H1 (cell line): ENCODE measurements around the gene BCL2L12. TPM values are rescaled to one million over a fixed set of nuclear protein-coding genes. Genes with fewer than 3 reads are reported as not detected.
"Not testable (repeated sequence)": the region's sequence is repeated elsewhere in the genome, so short reads cannot be mapped to it uniquely, and the experiment has no call there.

Experiments used
- CTCF ChIA-PET: fragments of 300-600 bp; sonication (Branson Sonifier 250); formaldehyde crosslinking; loops from one replicate; lab custom pipeline; 2021; ENCODE audit not compliant: partially characterized antibody; lab: Charles Lee
- POLR2A ChIA-PET: fragments of 300-600 bp; sonication (Branson Sonifier 250); formaldehyde crosslinking; loops from one replicate; lab custom pipeline; 2021; ENCODE audit warnings: inconsistent platforms; ENCODE audit not compliant: partially characterized antibody; lab: Charles Lee
- DNase-seq, 2 experiments: peaks; one replicate each; pipeline versions ENCODE4 v3.0.0 to v3.0.0-alpha.2; 2010 to 2022; ENCODE audit warnings: low spot score in 2 of 2, low read depth in 1 of 2, mixed read lengths in 1 of 2
- FAIRE-seq: peaks from 2 replicates; lab custom pipeline; 2011; peaks lifted over from hg19 to GRCh38; lab: Jason Lieb, UNC
- H2AFZ ChIP-seq: 2 replicates; pipeline ENCODE4 v1.8.1; 2012; ENCODE audit warnings: low read length, inconsistent platforms
- H2AK5ac ChIP-seq: 2 replicates; pipeline ENCODE4 v1.6.1; 2013; ENCODE audit warnings: low read depth, low read length
- H2BK120ac ChIP-seq: replicated peaks from 2 replicates; pipeline ENCODE3; 2013; ENCODE audit warnings: low read depth, low read length, inconsistent platforms
- H2BK12ac ChIP-seq: 2 replicates; pipeline ENCODE4 v1.6.1; 2013; ENCODE audit warnings: low read depth, low read length
- H2BK15ac ChIP-seq: 2 replicates; pipeline ENCODE4 v1.6.1; 2013; ENCODE audit warnings: low read length
- H2BK20ac ChIP-seq: 2 replicates; pipeline ENCODE4 v1.6.1; 2013; ENCODE audit warnings: low read length
- H2BK5ac ChIP-seq: 2 replicates; pipeline ENCODE4 v1.6.1; 2013; ENCODE audit warnings: low read depth, low read length
- H3K14ac ChIP-seq: 2 replicates; pipeline ENCODE4 v1.6.1; 2013; ENCODE audit warnings: inconsistent platforms; ENCODE audit not compliant: insufficient read length
- H3K18ac ChIP-seq: 2 replicates; pipeline ENCODE4 v1.6.1; 2013; ENCODE audit warnings: low read length; ENCODE audit errors: extremely low read depth
- H3K23ac ChIP-seq: 2 replicates; pipeline ENCODE4 v1.6.1; 2013; ENCODE audit warnings: inconsistent platforms; ENCODE audit not compliant: insufficient read length
- H3K23me2 ChIP-seq: 2 replicates; pipeline ENCODE4 v1.6.1; 2013; ENCODE audit warnings: low read depth, low read length
- H3K27ac ChIP-seq: 2 replicates; pipeline ENCODE4 v1.6.1; 2011; ENCODE audit warnings: low read depth, low read length, inconsistent platforms
- H3K27me3 ChIP-seq, 4 experiments: replicated peaks in 1 of 4; 1 replicate in 1 of 4; 2 replicates in 3 of 4; pipeline versions ENCODE4 v1.6.1 to v1.8.1; 2011 to 2013; ENCODE audit warnings: low read length in 3 of 4, mild to moderate bottlenecking in 3 of 4, inconsistent platforms in 2 of 4, mixed read lengths in 2 of 4, moderate library complexity in 1 of 4; ENCODE audit not compliant: control insufficient read depth in 3 of 4, insufficient read depth in 3 of 4; ENCODE audit errors: extremely low read depth in 1 of 4
- H3K36me3 ChIP-seq, 4 experiments: 2 replicates each; pipeline versions ENCODE4 v1.6.1 to v1.8.1; 2011 to 2013; ENCODE audit warnings: mild to moderate bottlenecking in 4 of 4, low read length in 3 of 4, moderate library complexity in 2 of 4, control low read depth in 1 of 4, inconsistent platforms in 1 of 4; ENCODE audit not compliant: insufficient read depth in 4 of 4, control insufficient read depth in 2 of 4
- H3K4ac ChIP-seq: replicated peaks from 2 replicates; pipeline ENCODE3; 2013; ENCODE audit warnings: low read length, low read depth, mixed read lengths, inconsistent platforms; ENCODE audit not compliant: insufficient read length
- H3K4me1 ChIP-seq, 4 experiments: replicated peaks in 1 of 4; 1 replicate in 1 of 4; 2 replicates in 3 of 4; pipeline versions ENCODE4 v1.6.1 to v1.8.1; 2011 to 2013; ENCODE audit warnings: low read length in 3 of 4, inconsistent platforms in 2 of 4, mixed read lengths in 1 of 4; ENCODE audit not compliant: insufficient read depth in 4 of 4, control insufficient read depth in 3 of 4
- H3K4me2 ChIP-seq, 2 experiments: 2 replicates each; pipeline versions ENCODE4 v1.6.1 to v1.8.1; 2011 to 2013; ENCODE audit warnings: low read depth in 2 of 2, low read length in 2 of 2, control low read depth in 1 of 2, inconsistent platforms in 1 of 2, mild to moderate bottlenecking in 1 of 2; ENCODE audit not compliant: insufficient read depth in 1 of 2
- H3K4me3 ChIP-seq, 4 experiments: fragments of 200-600, 300-600 bp in 1 of 4; sonication (generic), shearing (Covaris generic), sonication (Bioruptor Twin) in 1 of 4; 2 replicates each; pipeline versions ENCODE4 v1.5.1 to v1.8.1; 2011 to 2016; ENCODE audit warnings: low read length in 4 of 4, low read depth in 3 of 4, control low read depth in 2 of 4, inconsistent platforms in 2 of 4, mild to moderate bottlenecking in 2 of 4, mixed read lengths in 1 of 4, moderate library complexity in 1 of 4; ENCODE audit not compliant: insufficient read depth in 2 of 4; ENCODE audit errors: extremely low read depth in 1 of 4
- H3K56ac ChIP-seq: replicated peaks from 2 replicates; pipeline ENCODE3; 2013; ENCODE audit warnings: low read depth, mild to moderate bottlenecking, mixed read lengths, low read length, inconsistent platforms; ENCODE audit not compliant: insufficient read length
- H3K79me1 ChIP-seq: 2 replicates; pipeline ENCODE4 v1.6.1; 2013; ENCODE audit warnings: low read depth, low read length, control low read depth
- H3K79me2 ChIP-seq, 2 experiments: 2 replicates each; pipeline versions ENCODE4 v1.6.1 to v1.8.1; 2012 to 2013; ENCODE audit warnings: low read length in 2 of 2, mild to moderate bottlenecking in 2 of 2, inconsistent platforms in 1 of 2; ENCODE audit not compliant: insufficient read depth in 2 of 2, control insufficient read depth in 1 of 2
- H3K9ac ChIP-seq, 4 experiments: replicated peaks in 1 of 4; 1 replicate in 1 of 4; 2 replicates in 3 of 4; pipeline versions ENCODE4 v1.6.1 to v1.8.1; 2011 to 2013; ENCODE audit warnings: low read depth in 3 of 4, low read length in 3 of 4, control low read depth in 2 of 4, mild to moderate bottlenecking in 2 of 4, moderate library complexity in 2 of 4, inconsistent platforms in 1 of 4; ENCODE audit errors: extremely low read depth in 1 of 4
- H3K9me3 ChIP-seq, 2 experiments: 2 replicates each; pipeline versions ENCODE4 v1.6.1 to v1.8.1; 2012 to 2013; ENCODE audit warnings: mild to moderate bottlenecking in 2 of 2, moderate library complexity in 2 of 2, control low read depth in 1 of 2, inconsistent platforms in 1 of 2, low read depth in 1 of 2, low read length in 1 of 2, mixed read lengths in 1 of 2; ENCODE audit not compliant: insufficient read depth in 2 of 2
- H4K20me1 ChIP-seq, 2 experiments: replicated peaks in 1 of 2; 2 replicates each; pipeline versions ENCODE3 to v1.8.1; 2011 to 2013; ENCODE audit warnings: inconsistent platforms in 2 of 2, low read length in 2 of 2, mild to moderate bottlenecking in 1 of 2; ENCODE audit not compliant: insufficient read depth in 2 of 2, control insufficient read depth in 1 of 2
- H4K5ac ChIP-seq: 2 replicates; pipeline ENCODE4 v1.6.1; 2013; ENCODE audit warnings: low read length, low read depth, mixed read lengths, inconsistent platforms; ENCODE audit not compliant: insufficient read length
- H4K8ac ChIP-seq: 2 replicates; pipeline ENCODE4 v1.8.0; 2013; ENCODE audit warnings: mild to moderate bottlenecking, moderate library complexity, low read length, inconsistent platforms; ENCODE audit not compliant: insufficient read depth; ENCODE audit errors: extremely low read depth
- H4K91ac ChIP-seq: replicated peaks from 2 replicates; pipeline ENCODE3; 2013; ENCODE audit warnings: low read length, mixed read lengths, inconsistent platforms; ENCODE audit not compliant: insufficient read length
- WGBS, 2 experiments: shearing (Covaris generic) in 1 of 2; methylation state at CpG; one replicate each; pipeline versions ENCODE4 v1.1.6 to v1.1.7; 2013 to 2015; ENCODE audit warnings: low lambda C conversion rate in 2 of 2, mixed read lengths in 2 of 2, inconsistent platforms in 1 of 2, low coverage in 1 of 2, missing lambda C conversion rate in 1 of 2; ENCODE audit not compliant: insufficient replicate concordance in 2 of 2, insufficient coverage in 1 of 2, insufficient read length in 1 of 2; ENCODE audit errors: extremely low coverage in 1 of 2, missing lambda C conversion rate in 1 of 2; 5-methylcytosine and 5-hydroxymethylcytosine counted together
- microRNA-seq, 2 experiments: library from miRNA; unstranded; fragments of <30 nt; microRNA quantifications; one replicate each; pipeline versions ENCODE4 to v1.2.0, GENCODE V29; 2016 to 2020; ENCODE audit warnings: borderline microRNAs expressed in 2 of 2, borderline number of aligned reads in 2 of 2, borderline replicate concordance in 1 of 2
- polyA plus RNA-seq, 7 experiments: library from polyadenylated mRNA; depleted of rRNA in 3 of 7; stranded (reverse) in 5 of 7; unstranded in 2 of 7; fragments of >200 nt in 5 of 7; fragments of 200-250 nt in 2 of 7; gene quantifications; 1 replicate in 5 of 7; 2 replicates in 1 of 7; 4 replicates in 1 of 7; pipeline versions ENCODE4 v1.2.1 to v1.2.3, GENCODE V29; 2011 to 2013; ENCODE audit warnings: missing spikeins in 2 of 7, mixed read lengths in 2 of 7
- small RNA-seq: library from polyadenylated mRNA; stranded (forward); fragments of <200 nt; extraction: miRNeasy Mini kit (QIAGEN cat#:217004); gene quantifications from one replicate; pipeline ENCODE3, GENCODE V24; 2013; ENCODE audit not compliant: insufficient read depth
- total RNA-seq: library from RNA; stranded (reverse); fragmentation: NEBNext Ultra II Directional; extraction: Animal tissue kit (Norgen Biotek cat#: 25700); gene quantifications from 2 replicates; pipeline ENCODE4 v1.2.1, GENCODE V29; 2021

BCL2L12 gene
- total and polyA plus RNA-seq, 2 of the 8 experiments (the other 6 are each of a cell fraction or from before 2014, with no cell fraction given), result 126 to 209 TPM

GRCh38 chr19:49719420-49719819 is 53.7 kb downstream of the BCL2L12 start:
- not testable (repeated sequence) for H3K4me1 ChIP-seq, H2BK15ac ChIP-seq, H2BK20ac ChIP-seq, H3K9me3 ChIP-seq, H3K9ac ChIP-seq, H3K4ac ChIP-seq, H3K4me3 ChIP-seq, H2BK12ac ChIP-seq, H4K91ac ChIP-seq, H3K23me2 ChIP-seq, H3K36me3 ChIP-seq, H2BK120ac ChIP-seq, H3K56ac ChIP-seq, H3K14ac ChIP-seq, H3K79me1 ChIP-seq, DNase-seq, H3K27me3 ChIP-seq, H4K5ac ChIP-seq, H3K18ac ChIP-seq, H3K4me2 ChIP-seq, H2AK5ac ChIP-seq, H3K27ac ChIP-seq, H3K79me2 ChIP-seq, FAIRE-seq, H2AFZ ChIP-seq, H2BK5ac ChIP-seq, H4K20me1 ChIP-seq, H3K23ac ChIP-seq
- WGBS, 2 experiments, result 94% methylated on average over 21 of the region's 22 CpGs; no CpG with 5 or more reads in 1 of the 2 experiments
- CTCF ChIA-PET, result interaction anchor here (0.8 to 3.3 kb wide), 7 partner anchors 9 to 86 kb away, joined by 3 to 23 read pairs (median 4); partner anchors contain the start of gene TSKS
- POLR2A ChIA-PET, result interaction anchor here (7.7 kb wide), 1 partner anchor 30 kb away, joined by 51 read pairs; the partner anchor contains the start of genes ADM5 and CPT1C
- H4K8ac ChIP-seq, result peak overlapping the region; percentile 25; the same call in 1 of the 2 replicates

Small RNAs within 50 kb of the gene (microRNA-seq; reads per million reads assigned to microRNA genes)
- gene MIR5088, result 0 to 0.20 reads per million in 2 experiments

Small RNAs within 50 kb of the gene (small RNA-seq; reads per million reads assigned to genes)
- gene MIR5088, result not detected

Other genes starting within 250 kb of the BCL2L12 start
- 0.82 TPM in 1 of 2 replicates, not detected in the other for gene PTH2, start 242.5 kb upstream of the BCL2L12 start, total RNA-seq
- gene PTH2, start 242.5 kb upstream of the BCL2L12 start, polyA plus RNA-seq (2011; rRNA removed), result 0.50 TPM in 1 of 2 replicates, not detected in the other
- 0.93 and 1.1 TPM in 2 replicates for gene GFY, start 240.5 kb upstream of the BCL2L12 start, total RNA-seq
- 0.68 and 1.2 TPM in 2 replicates for gene GFY, start 240.5 kb upstream of the BCL2L12 start, polyA plus RNA-seq (2011; rRNA removed)
- gene SLC17A7, start 224.4 kb upstream of the BCL2L12 start, total RNA-seq, result 2.3 and 3.0 TPM in 2 replicates
- 2.7 and 4.7 TPM in 2 replicates for gene SLC17A7, start 224.4 kb upstream of the BCL2L12 start, polyA plus RNA-seq (2011; rRNA removed)
- gene PIH1D1, start 214.1 kb upstream of the BCL2L12 start, total RNA-seq, result 146 and 155 TPM in 2 replicates
- gene PIH1D1, start 214.1 kb upstream of the BCL2L12 start, polyA plus RNA-seq (2011; rRNA removed), result 195 and 220 TPM in 2 replicates
- 32.7 and 34.3 TPM in 2 replicates for gene ALDH16A1, start 212.7 kb upstream of the BCL2L12 start, total RNA-seq
- 30.5 and 54.8 TPM in 2 replicates for gene ALDH16A1, start 212.7 kb upstream of the BCL2L12 start, polyA plus RNA-seq (2011; rRNA removed)
- 1.6 and 2.6 TPM in 2 replicates for gene FLT3LG, start 191.7 kb upstream of the BCL2L12 start, total RNA-seq
- gene FLT3LG, start 191.7 kb upstream of the BCL2L12 start, polyA plus RNA-seq (2011; rRNA removed), result 3.2 and 3.9 TPM in 2 replicates
- gene RPL13A, start 178.3 kb upstream of the BCL2L12 start, total RNA-seq, result 3,305 and 3,520 TPM in 2 replicates
- gene RPL13A, start 178.3 kb upstream of the BCL2L12 start, polyA plus RNA-seq (2011; rRNA removed), result 8,501 and 8,868 TPM in 2 replicates
- 2,240 and 2,296 TPM in 2 replicates for gene RPS11, start 169.5 kb upstream of the BCL2L12 start, total RNA-seq
- gene RPS11, start 169.5 kb upstream of the BCL2L12 start, polyA plus RNA-seq (2011; rRNA removed), result 4,988 and 6,072 TPM in 2 replicates
- 43.4 and 46.5 TPM in 2 replicates for gene FCGRT, start 153.3 kb upstream of the BCL2L12 start, total RNA-seq
- 41.2 and 66.7 TPM in 2 replicates for gene FCGRT, start 153.3 kb upstream of the BCL2L12 start, polyA plus RNA-seq (2011; rRNA removed)
- gene RCN3, start 137.9 kb upstream of the BCL2L12 start, total RNA-seq, result 18.9 and 19.5 TPM in 2 replicates
- 5.8 and 9.4 TPM in 2 replicates for gene RCN3, start 137.9 kb upstream of the BCL2L12 start, polyA plus RNA-seq (2011; rRNA removed)
- 85.1 and 93.8 TPM in 2 replicates for gene NOSIP, start 85.4 kb upstream of the BCL2L12 start, total RNA-seq
- 192 and 254 TPM in 2 replicates for gene NOSIP, start 85.4 kb upstream of the BCL2L12 start, polyA plus RNA-seq (2011; rRNA removed)
- gene PRRG2, start 84.6 kb upstream of the BCL2L12 start, total RNA-seq, result 4.1 and 5.7 TPM in 2 replicates
- gene PRRG2, start 84.6 kb upstream of the BCL2L12 start, polyA plus RNA-seq (2011; rRNA removed), result 5.6 and 6.3 TPM in 2 replicates
- 59.4 and 63.8 TPM in 2 replicates for gene PRR12, start 74.8 kb upstream of the BCL2L12 start, total RNA-seq
- 2.5 and 4.6 TPM in 2 replicates for gene PRR12, start 74.8 kb upstream of the BCL2L12 start, polyA plus RNA-seq (2011; rRNA removed)
- gene RRAS, start 25.8 kb upstream of the BCL2L12 start, total RNA-seq, result 16.9 and 17.7 TPM in 2 replicates
- gene RRAS, start 25.8 kb upstream of the BCL2L12 start, polyA plus RNA-seq (2011; rRNA removed), result 49.1 and 62.9 TPM in 2 replicates
- 81.7 and 93.3 TPM in 2 replicates for gene SCAF1, start 23.7 kb upstream of the BCL2L12 start, total RNA-seq
- 9.7 and 21.4 TPM in 2 replicates for gene SCAF1, start 23.7 kb upstream of the BCL2L12 start, polyA plus RNA-seq (2011; rRNA removed)
- gene IRF3, start 76 bp upstream of the BCL2L12 start, total RNA-seq, result 114 and 115 TPM in 2 replicates
- gene IRF3, start 76 bp upstream of the BCL2L12 start, polyA plus RNA-seq (2011; rRNA removed), result 103 and 185 TPM in 2 replicates
- gene PRMT1, start 11.3 kb downstream of the BCL2L12 start, total RNA-seq, result 561 and 579 TPM in 2 replicates
- gene PRMT1, start 11.3 kb downstream of the BCL2L12 start, polyA plus RNA-seq (2011; rRNA removed), result 1,215 and 1,548 TPM in 2 replicates
- gene ADM5, start 23.7 kb downstream of the BCL2L12 start, total RNA-seq, result 2.6 and 4.3 TPM in 2 replicates
- 2.5 and 5.4 TPM in 2 replicates for gene ADM5, start 23.7 kb downstream of the BCL2L12 start, polyA plus RNA-seq (2011; rRNA removed)
- 91.8 and 98.3 TPM in 2 replicates for gene CPT1C, start 25.2 kb downstream of the BCL2L12 start, total RNA-seq
- gene CPT1C, start 25.2 kb downstream of the BCL2L12 start, polyA plus RNA-seq (2011; rRNA removed), result 79.6 and 122 TPM in 2 replicates
- gene TSKS, start 97.4 kb downstream of the BCL2L12 start, total RNA-seq, result not detected in 2 replicates
- gene TSKS, start 97.4 kb downstream of the BCL2L12 start, polyA plus RNA-seq (2011; rRNA removed), result 0.21 and 0.24 TPM in 2 replicates
- 105 and 109 TPM in 2 replicates for gene AP2A1, start 101.1 kb downstream of the BCL2L12 start, total RNA-seq
- gene AP2A1, start 101.1 kb downstream of the BCL2L12 start, polyA plus RNA-seq (2011; rRNA removed), result 106 and 157 TPM in 2 replicates
- gene FUZ, start 147.4 kb downstream of the BCL2L12 start, total RNA-seq, result 33.9 and 34.1 TPM in 2 replicates
- 28.4 and 43.8 TPM in 2 replicates for gene FUZ, start 147.4 kb downstream of the BCL2L12 start, polyA plus RNA-seq (2011; rRNA removed)
- gene MED25, start 152.4 kb downstream of the BCL2L12 start, total RNA-seq, result 71.4 and 73.9 TPM in 2 replicates
- gene MED25, start 152.4 kb downstream of the BCL2L12 start, polyA plus RNA-seq (2011; rRNA removed), result 21.6 and 40.4 TPM in 2 replicates
- gene PTOV1, start 185.2 kb downstream of the BCL2L12 start, total RNA-seq, result 251 and 261 TPM in 2 replicates
- gene PTOV1, start 185.2 kb downstream of the BCL2L12 start, polyA plus RNA-seq (2011; rRNA removed), result 147 and 213 TPM in 2 replicates
- 105 TPM in 2 replicates for gene PNKP, start 201.6 kb downstream of the BCL2L12 start, total RNA-seq
- gene PNKP, start 201.6 kb downstream of the BCL2L12 start, polyA plus RNA-seq (2011; rRNA removed), result 45.8 and 66.5 TPM in 2 replicates
- 45.9 and 46.7 TPM in 2 replicates for gene AKT1S1, start 211.4 kb downstream of the BCL2L12 start, total RNA-seq
- 40.7 and 73.3 TPM in 2 replicates for gene AKT1S1, start 211.4 kb downstream of the BCL2L12 start, polyA plus RNA-seq (2011; rRNA removed)
- 44.9 and 47.6 TPM in 2 replicates for gene TBC1D17, start 211.8 kb downstream of the BCL2L12 start, total RNA-seq
- gene TBC1D17, start 211.8 kb downstream of the BCL2L12 start, polyA plus RNA-seq (2011; rRNA removed), result 30.3 and 53.7 TPM in 2 replicates
- gene IL4I1, start 231.0 kb downstream of the BCL2L12 start, total RNA-seq, result 0.67 and 0.76 TPM in 2 replicates
- 0.30 and 0.41 TPM in 2 replicates for gene IL4I1, start 231.0 kb downstream of the BCL2L12 start, polyA plus RNA-seq (2011; rRNA removed)